Ectodermal cell (in vitro differentiated cells): Measurements from ENCODE around the gene ADARB2.

Experiments
- H3K27ac ChIP-seq: 2 replicates; pipeline ENCODE4 v1.7.0; 2013; ENCODE audit warnings: mild to moderate bottlenecking, low read depth, low read length; ENCODE audit not compliant: insufficient read depth, poor library complexity, severe bottlenecking
- H3K27me3 ChIP-seq: 2 replicates; pipeline ENCODE4 v1.7.0; 2013; ENCODE audit warnings: mild to moderate bottlenecking, low read length; ENCODE audit not compliant: insufficient read depth, control insufficient read depth, poor library complexity, severe bottlenecking
- H3K36me3 ChIP-seq: one replicate; pipeline ENCODE4 v1.7.0; 2013; ENCODE audit warnings: low read length; ENCODE audit not compliant: control insufficient read depth, insufficient read depth
- H3K4me1 ChIP-seq: one replicate; pipeline ENCODE4 v1.7.0; 2013; ENCODE audit warnings: low read length; ENCODE audit not compliant: control insufficient read depth, insufficient read depth
- H3K4me3 ChIP-seq: 2 replicates; pipeline ENCODE4 v1.7.0; 2013; ENCODE audit warnings: low read depth, low read length, control low read depth; ENCODE audit not compliant: insufficient read depth
- H3K9me3 ChIP-seq: 2 replicates; pipeline ENCODE4 v1.7.0; 2013; ENCODE audit warnings: mild to moderate bottlenecking, low read length, moderate library complexity; ENCODE audit not compliant: control insufficient read depth
- WGBS, 2 experiments: methylation state at CpG; one replicate each; pipeline ENCODE4 v1.1.7; 2013; ENCODE audit warnings: missing lambda C conversion rate in 2 of 2; 5-methylcytosine and 5-hydroxymethylcytosine counted together

Gene ADARB2

DNA sequence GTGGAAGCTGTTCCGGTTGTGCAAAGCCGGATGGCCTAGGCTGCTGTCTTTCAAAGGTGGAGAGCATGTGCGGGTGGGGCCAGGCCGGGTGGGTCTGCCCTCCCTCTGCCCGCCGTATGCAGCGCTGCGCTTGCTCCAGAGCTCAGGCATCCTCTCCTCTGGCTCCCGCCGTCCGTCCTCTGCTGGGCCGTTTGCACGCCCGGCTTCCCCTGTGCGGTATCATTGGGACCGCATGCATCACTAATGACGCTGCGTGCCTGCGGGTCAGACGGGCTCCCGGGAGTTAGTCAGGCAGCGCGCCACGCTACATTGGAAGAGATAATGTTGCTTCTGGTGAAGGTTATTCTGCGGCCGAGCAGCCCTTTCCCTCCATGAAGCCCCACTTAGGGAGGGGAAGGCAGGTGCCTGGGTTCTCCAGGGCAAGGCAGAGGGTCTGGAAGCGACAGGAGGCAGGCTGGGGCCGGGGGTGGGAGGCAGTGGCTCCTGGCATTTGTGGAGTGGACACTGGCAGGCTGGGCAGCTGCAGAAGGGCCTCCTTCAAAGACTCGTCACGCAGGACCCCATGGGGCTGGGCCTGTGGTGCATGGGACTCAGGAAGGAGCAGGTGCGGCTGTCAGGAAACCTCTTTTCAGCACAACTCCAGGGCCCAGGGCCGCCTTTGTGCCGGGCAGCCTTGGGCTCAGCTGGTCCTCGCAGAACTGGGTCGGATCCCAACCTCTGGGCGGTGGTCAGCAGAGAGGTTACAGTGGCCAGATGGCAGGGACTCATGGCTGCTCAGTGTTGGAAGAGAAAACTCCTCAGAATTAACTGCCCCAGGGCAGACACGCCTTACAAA lies 362.6 kb downstream of the ADARB2 start:
- Histone ChIP-seq H3K36me3 (no peaks in the 10 kb centered on the region), H3K27ac (no peak overlapping the region), H3K9me3 (no peaks in the 10 kb centered on the region), H3K4me3 (no peak overlapping the region), H3K4me1 (peaks cover 3% of the 10 kb centered on the region), H3K27me3 (no peaks in the 10 kb centered on the region)
- 93 to 94% methylated on average over 37 of the region's 37 CpGs for WGBS, 2 experiments

GRCh38 chr10:1373287-1373686 lies 364.0 kb downstream of the ADARB2 start:
- WGBS, 2 experiments, result 92 to 94% methylated on average over 7 of the region's 7 CpGs
- Histone ChIP-seq H3K27ac (no peak overlapping the region), H3K4me3 (no peak overlapping the region), H3K9me3 (no peaks in the 10 kb centered on the region), H3K27me3 (no peaks in the 10 kb centered on the region), H3K36me3 (no peaks in the 10 kb centered on the region), H3K4me1 (peaks cover 6% of the 10 kb centered on the region)

- Histone ChIP-seq H3K9me3 (no peaks in the 10 kb centered on the region), H3K27me3 (no peaks in the 10 kb centered on the region), H3K4me3 (no peak overlapping the region), H3K4me1 (peaks cover 3% of the 10 kb centered on the region), H3K36me3 (no peaks in the 10 kb centered on the region), H3K27ac (no peak overlapping the region)
- WGBS, 2 experiments, result 82 to 87% methylated on average over 2 of the region's 4 CpGs
These were observed 365.1 kb downstream of the ADARB2 start for GRCh38 chr10:1372212-1372611.

DNA sequence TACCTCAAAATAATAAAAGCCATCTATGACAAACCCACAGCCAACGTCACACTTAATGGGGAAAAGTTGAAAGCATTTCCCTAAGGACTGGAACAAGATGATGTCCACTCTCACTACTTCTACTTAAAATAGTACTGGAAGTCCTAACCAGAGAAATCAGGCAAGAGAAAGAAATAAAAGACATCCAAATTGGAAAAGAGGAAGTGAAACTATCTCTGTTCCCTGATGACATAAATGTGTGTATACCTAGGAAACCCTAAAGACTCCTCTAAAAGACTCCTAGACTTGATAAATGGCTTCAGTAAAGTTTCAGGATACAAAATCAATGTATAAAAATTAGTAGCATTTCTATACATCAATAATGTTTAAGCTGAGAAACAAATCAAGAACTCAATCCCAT lies 367.0 kb downstream of the ADARB2 start:
- WGBS, 2 experiments, result 100% methylated on average over 1 of the region's 1 CpG
- Histone ChIP-seq H3K27me3 (no peaks in the 10 kb centered on the region), H3K36me3 (no peaks in the 10 kb centered on the region), H3K4me3 (no peak overlapping the region), H3K9me3 (no peaks in the 10 kb centered on the region), H3K4me1 (peaks cover 3% of the 10 kb centered on the region), H3K27ac (no peak overlapping the region)

GRCh38 chr10:1369665-1370064 lies 367.7 kb downstream of the ADARB2 start:
- Histone ChIP-seq H3K4me1 (peaks cover 3% of the 10 kb centered on the region), H3K4me3 (no peak overlapping the region), H3K27me3 (no peaks in the 10 kb centered on the region), H3K9me3 (no peaks in the 10 kb centered on the region), H3K27ac (no peak overlapping the region), H3K36me3 (no peaks in the 10 kb centered on the region)
- WGBS, 2 experiments, result 73 to 75% methylated on average over 7 of the region's 7 CpGs

DNA sequence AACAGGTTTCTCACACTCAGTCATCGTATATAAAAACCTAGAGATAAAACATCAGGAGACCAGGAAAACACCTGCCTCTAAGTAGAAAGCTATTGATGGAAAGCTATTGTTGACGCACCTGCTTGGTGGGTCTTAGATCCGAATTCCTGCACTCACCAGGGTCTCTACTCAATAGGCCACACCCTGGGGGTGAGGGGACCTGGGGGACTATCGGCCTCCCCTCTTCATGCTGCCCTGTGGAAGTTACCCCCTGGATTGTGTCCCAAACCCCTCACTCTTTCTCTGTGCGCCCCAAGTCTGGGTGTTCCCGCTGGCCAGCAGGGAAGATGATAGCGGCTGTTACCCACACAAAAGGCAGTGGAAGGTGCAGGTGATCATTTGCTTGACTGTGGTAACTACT lies 368.1 kb downstream of the ADARB2 start:
- Histone ChIP-seq H3K27ac (no peak overlapping the region), H3K4me1 (peaks cover 3% of the 10 kb centered on the region), H3K9me3 (no peaks in the 10 kb centered on the region), H3K36me3 (no peaks in the 10 kb centered on the region), H3K27me3 (no peaks in the 10 kb centered on the region), H3K4me3 (no peak overlapping the region)
- 60 to 73% methylated on average over 7 of the region's 7 CpGs for WGBS, 2 experiments

- Histone ChIP-seq H3K36me3 (no peaks in the 10 kb centered on the region), H3K27me3 (no peaks in the 10 kb centered on the region), H3K4me3 (no peak overlapping the region), H3K9me3 (no peaks in the 10 kb centered on the region), H3K4me1 (peaks cover 3% of the 10 kb centered on the region), H3K27ac (no peak overlapping the region)
- WGBS, 2 experiments, result 20 to 29% methylated on average over 14 of the region's 14 CpGs
These were observed 368.5 kb downstream of the ADARB2 start for GRCh38 chr10:1368842-1369171.

- WGBS, 2 experiments, result 91 to 94% methylated on average over 24 of the region's 24 CpGs
- H3K4me1 ChIP-seq, result peaks cover 3% of the 10 kb centered on the region
- no peaks in the 10 kb centered on the region for H3K9me3 ChIP-seq
- no peaks in the 10 kb centered on the region for H3K27me3 ChIP-seq
- H3K4me3 ChIP-seq, result no peak overlapping the region
- H3K27ac ChIP-seq, result no peak overlapping the region
- no peaks in the 10 kb centered on the region for H3K36me3 ChIP-seq
These were observed 369.1 kb downstream of the ADARB2 start for GRCh38 chr10:1367938-1368841.

- no peaks in the 10 kb centered on the region for H3K36me3 ChIP-seq
- H3K4me3 ChIP-seq, result no peak overlapping the region
- no peaks in the 10 kb centered on the region for H3K27me3 ChIP-seq
- H3K9me3 ChIP-seq, result no peaks in the 10 kb centered on the region
- WGBS, 2 experiments, result 87 to 88% methylated on average over 15 of the region's 15 CpGs
- no peak overlapping the region for H3K27ac ChIP-seq
- peaks cover 3% of the 10 kb centered on the region for H3K4me1 ChIP-seq
These were observed 370.4 kb downstream of the ADARB2 start for GRCh38 chr10:1366811-1367425.

GRCh38 chr10:1366322-1366691 lies 371.0 kb downstream of the ADARB2 start:
- Histone ChIP-seq H3K4me3 (no peak overlapping the region), H3K27me3 (no peaks in the 10 kb centered on the region), H3K9me3 (no peaks in the 10 kb centered on the region), H3K36me3 (no peaks in the 10 kb centered on the region), H3K4me1 (peaks cover 3% of the 10 kb centered on the region), H3K27ac (no peak overlapping the region)
- 89 to 90% methylated on average over 6 of the region's 6 CpGs for WGBS, 2 experiments
